Inflammatory macrophage treated with lipopolysaccharide for 1 hour (primary cell): ENCODE measurements around the gene KRCC1.
"Not testable (repeated sequence)": the region's sequence is repeated elsewhere in the genome, so short reads cannot be mapped to it uniquely, and the experiment has no call there.

Experiments used
- DNase-seq, 2 donors: peaks; one replicate each; pipeline ENCODE4 v3.0.0-alpha.2; 2020 to 2022

The KRCC1 gene

DNA sequence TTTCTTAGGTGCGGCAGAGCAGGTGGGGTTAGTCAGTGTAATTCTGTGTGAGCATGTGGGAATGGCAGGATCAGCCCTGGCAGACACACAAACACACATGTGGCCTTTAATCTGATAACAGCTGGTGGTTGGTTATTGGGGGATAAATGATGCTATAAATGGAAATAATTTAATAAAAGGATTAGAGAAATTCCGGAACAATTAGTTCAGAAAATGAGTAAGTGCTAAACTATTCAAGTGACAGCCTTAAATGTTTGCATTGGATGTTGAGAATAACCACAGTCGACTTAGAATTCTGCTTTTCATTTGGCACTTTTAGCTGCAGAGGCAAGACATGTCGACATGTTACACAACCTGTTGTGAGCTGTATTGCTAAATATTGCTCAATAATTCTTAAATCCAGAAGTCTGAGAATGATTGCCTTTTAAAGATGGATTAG is 19.3 kb upstream of the KRCC1 start:
- DNase-seq: peak; percentile 43 to 48

DNA sequence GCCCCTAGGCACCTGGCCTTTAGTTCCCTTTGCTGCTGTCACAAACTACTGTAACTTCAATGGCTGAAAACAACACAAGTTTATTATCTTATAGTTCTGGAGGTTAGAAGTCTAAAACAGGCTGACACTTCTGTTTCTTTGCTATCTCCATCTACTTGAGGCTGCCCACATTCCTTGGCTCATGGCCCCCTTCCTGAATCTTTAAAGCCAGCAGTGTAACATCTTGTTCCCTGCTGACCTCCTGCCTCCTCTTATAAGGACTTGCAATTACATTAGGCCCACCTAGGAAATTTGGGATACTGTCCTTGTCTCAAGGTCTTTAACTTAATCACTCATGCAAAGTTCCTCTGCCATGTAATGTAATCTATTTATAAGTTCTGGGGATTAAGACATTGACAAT is 18.6 kb upstream of the KRCC1 start:
- no peak for DNase-seq

DNA sequence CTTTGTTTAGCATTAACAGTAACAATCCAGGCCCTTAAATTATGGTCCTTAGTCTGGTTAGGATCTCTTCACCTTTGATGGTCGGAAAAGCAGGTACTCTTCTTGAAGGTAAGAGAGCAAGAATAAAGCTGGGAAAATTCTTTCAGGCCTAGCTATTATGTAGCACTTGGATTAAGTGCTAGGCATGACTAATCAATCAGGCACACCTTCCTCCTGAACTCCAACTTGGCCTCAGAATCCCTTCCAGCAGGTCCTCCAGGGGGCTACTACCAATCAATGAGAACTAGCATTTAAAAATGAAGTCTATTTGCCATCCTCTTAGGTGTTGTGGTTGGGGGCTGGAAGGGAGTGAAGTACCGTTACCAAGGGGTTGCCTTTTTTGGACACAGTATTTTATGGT is 15.8 kb upstream of the KRCC1 start:
- no peak for DNase-seq

DNA sequence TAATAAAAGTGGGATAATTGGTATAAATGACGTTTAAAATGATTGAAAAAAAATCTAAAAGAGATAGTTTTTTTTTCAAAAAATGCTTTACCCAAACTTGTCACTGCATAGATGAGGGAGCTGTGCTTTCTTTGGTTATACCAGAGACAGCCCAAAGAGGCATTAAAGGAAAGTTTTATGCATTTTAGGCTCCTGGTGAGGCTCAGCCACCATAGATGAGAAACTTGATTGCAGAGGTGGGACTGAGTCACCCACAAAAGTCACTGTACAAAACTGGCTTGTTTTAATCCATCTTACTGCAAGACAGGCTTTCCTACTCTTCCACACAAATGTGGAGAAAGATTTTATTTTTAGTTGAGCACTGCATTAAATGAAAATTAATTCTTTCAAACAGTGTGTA is 14.5 kb upstream of the KRCC1 start:
- DNase-seq: no peak

DNA sequence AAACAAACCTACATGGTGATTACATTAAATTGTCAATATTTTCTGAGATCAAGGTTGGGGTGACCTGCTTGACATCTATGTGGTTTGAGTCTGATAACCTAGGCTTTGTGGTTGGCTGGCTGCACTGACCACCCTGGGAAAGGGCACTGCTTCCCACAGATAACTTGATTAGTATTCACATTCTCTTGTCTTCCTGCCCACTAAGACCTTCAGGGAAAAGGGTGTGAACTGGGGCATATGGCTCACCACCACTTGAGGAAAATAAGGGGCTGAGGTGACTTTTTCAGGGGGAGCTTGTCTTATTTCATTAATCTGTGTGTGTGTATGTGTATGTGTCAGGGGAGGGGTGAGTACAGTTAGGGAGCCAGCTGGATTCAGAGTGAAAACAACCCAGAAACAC is 13.5 kb upstream of the KRCC1 start:
- DNase-seq: no peak

DNA sequence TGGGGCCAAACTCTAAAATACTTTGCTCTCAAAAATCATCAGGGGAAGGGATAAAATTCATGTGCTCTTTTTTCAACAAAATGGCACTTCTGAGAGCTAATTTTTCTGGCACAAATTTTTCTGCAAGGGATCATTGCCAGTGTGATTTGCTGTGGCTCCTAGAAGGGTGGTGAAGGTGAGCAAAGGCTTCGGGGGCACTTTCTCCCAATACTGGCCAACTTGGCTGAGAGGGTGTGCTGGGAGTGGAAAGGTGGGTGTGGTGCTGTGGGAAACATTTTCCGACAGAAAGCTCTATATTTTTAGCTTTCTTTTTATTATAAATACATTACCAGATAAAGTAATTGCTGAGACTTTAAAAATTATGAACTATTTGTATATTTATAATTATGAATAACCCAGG is 12.5 kb upstream of the KRCC1 start:
- no peak for DNase-seq

DNA sequence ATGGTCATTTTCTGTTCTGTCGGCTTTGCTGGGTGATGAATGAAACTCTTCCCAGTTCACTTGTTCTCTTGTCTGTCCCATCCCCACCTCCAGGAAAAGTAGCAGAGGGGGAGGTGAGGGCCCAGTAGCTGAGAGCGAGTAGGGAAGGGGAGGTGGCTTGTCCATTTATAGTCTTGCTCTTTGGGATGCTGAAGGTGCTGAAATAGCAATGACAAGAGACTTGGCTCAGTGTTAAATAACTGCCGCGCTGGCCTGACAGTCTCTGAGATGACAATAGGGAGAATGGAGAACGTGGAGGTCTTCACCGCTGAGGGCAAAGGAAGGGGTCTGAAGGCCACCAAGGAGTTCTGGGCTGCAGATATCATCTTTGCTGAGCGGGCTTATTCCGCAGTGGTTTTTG is 12.0 kb upstream of the KRCC1 start, which contains the start of gene SMYD1:
TSS of gene SMYD1 (plus strand) at position 228 of the 400 bp plus-strand sequence. CDS start at position 268, 40 bp downstream.
- no peak for DNase-seq

DNA sequence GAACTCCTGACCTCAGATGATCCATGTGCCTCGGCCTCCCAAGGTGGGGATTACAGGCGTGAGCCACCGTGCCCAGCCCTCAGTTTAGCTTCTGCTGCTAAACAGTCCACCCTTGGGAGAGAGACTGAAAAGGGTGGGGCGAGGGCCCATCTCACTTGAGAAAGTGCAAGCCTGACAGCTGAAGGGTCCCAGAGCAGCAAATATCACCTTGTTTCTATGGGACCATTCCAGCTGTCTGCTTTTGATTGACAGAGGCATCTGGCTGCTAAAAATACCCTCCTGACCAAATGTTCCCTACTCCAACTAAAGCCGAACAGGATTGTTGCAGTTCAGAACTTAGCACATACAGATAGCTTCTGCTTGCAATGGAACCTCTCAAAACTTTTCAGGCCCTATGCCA is 11.6 kb upstream of the KRCC1 start:
- no peak for DNase-seq

DNA sequence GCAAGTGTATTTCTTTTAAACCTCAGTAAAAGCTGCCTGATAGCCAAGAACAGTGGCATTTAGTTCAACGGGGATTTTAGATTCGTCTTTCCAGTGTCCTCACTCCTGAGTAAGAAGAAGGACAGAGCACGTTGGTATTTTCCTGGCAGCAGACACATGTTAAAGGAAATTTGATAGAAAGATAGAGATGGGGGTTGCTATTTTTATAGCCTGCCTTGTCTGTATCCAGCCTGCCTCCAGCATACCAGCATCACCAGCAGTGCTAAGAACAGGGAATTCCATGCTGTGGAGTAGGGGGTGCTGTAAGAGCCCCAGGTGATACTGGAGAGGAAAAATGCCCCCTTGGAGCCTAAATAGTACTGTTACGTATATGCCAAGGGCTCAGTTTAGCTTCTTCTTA is 11.0 kb upstream of the KRCC1 start:
- DNase-seq: no peak

DNA sequence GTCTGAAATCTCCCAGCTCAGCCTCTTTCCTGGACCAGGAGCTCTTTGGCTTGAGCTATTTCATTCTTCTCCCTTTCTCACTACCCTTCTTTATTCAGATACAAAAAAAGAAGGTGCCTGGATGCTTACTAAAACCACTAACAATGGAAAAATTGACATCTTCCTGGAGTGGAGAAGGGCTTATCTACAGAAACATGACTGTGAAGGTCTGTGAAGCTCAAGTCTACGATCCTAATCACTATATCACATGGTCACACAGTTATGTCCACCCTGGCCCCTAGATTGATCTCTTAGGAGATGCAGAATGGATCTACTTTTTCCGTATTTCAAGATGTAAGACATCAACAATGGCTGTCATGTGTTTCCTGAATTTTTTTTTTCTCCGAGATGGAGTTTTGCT is 5.7 kb upstream of the KRCC1 start:
- DNase-seq: no peak

DNA sequence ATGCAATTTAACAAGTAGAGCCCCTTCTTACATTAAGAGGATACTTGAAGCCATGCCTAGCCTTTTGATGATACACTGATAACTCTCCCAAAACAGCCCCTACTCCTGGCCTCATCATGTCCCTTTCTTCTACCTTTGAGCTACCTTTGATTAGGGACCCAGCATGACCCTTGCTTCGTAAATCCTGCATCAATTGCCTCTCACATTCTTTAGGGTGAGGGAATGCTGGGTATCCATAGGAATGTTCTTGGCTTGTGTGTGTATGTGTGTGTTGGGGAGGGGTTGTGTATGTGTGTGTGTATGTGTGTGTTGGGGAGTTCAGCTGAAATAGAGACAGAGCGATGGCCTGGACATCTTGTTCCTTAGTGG is 5.3 kb upstream of the KRCC1 start:
- no peak for DNase-seq

DNA sequence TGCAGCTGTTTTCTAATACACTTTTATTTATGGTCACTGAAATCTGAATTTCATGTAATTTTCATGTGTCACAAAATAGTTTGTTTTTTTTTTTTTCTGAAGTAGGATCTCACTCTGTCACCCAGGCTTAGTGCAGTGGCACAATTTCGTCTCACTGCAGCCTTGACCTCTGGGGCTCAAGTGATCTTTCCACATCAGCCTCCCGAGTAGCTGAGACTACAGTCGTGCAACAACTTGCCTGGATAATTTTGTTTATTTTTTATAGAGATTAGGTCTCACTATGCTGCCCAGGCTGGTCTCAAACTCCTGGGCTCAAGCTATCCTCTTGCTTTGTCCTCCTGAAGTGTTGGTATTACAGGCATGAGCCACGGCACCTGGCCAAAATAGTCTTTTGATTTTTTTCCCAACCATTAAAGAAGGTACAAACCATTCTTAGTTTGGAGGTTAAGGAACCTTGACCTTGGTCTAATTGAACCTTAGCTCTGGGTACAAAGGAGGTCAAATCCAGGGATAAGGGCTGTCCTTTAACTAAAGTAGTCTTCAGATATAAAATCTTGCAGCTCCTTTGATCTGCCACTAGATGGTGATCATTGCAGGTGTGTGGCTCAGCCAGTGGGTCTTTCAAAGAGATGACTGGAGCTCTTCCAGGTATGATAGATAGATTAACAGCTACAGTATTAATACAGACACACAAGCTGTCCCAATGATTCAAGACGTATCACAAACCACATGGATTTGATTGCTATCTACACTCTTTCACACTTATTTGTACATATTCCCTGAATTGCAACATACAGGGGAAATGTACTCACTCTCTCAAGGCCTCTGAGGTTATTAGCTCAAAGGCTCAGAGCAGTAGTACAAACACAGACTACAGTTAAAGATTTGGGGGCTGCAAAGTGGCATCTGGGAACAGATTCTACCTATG is 4.7 kb upstream of the KRCC1 start:
- DNase-seq: peak in 1 of 2 donors; percentile 50

DNA sequence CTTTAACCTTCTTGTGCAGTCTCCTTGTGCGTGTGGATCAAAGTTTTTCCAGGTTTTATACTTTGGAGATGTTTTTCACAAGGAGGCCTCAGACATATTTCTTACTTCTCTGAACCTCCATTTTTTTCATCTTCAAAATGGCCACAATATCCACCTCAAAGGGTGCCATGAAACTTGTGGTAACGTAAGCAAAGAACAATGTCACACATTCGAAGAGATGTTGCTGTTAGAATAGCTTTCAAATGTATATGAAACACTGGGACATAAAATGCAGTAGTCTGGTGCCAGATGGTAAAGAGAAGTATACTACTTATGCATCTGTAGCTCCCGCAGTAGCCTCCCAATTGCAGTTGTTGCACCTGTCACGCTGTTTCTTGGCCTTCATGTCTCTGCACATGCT is 2.6 kb upstream of the KRCC1 start:
- DNase-seq: no peak

DNA sequence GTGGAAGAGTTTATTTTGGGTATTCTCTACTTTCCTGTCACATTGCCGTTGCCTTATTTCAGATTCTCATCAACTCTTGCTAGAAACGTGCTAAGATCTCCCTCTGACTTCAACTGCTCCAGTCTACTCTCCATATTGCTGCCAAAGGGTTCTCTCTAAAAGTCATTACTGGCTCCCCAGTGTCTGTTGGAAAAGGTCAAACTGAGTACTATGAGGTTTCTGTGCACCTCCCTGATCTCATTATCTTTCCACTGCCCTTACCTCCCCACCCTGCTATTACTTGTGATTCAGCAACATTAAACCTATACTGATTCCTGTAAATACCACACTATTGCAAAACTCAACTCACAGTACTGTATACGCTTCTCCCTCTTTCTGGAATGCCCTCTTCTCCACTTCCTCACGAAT is 1.9 kb upstream of the KRCC1 start:
- no peak for DNase-seq

DNA sequence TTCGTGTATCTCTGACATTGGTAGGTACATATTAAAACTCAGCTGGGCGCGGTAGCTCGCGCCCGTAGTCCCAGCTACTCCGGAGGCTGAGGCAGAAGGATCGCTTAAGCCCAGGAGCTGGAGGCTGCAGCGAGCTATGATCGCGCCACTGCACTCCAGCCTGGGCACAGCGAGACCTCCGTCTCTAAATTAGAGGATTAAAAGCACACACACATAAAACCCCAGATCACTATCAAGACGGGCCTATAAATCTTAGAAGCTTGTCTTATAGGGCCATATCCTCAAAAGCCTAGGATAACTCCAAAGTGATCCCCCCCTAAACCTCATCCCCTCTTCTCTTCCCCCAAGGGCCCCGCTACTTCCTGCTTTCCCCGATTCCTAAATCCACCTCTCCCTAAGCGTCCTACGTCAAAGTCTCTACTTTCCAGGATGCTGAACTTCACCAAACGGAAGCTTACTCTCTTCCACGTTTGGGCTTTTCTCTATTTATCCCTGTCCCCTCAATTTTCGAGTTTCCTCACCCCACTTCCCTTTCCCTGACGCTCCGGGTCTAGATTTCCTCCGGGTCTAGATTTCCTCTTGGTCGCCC is 707 bp downstream of the KRCC1 start:
- peak in 1 of 2 donors; percentile 47 for DNase-seq

DNA sequence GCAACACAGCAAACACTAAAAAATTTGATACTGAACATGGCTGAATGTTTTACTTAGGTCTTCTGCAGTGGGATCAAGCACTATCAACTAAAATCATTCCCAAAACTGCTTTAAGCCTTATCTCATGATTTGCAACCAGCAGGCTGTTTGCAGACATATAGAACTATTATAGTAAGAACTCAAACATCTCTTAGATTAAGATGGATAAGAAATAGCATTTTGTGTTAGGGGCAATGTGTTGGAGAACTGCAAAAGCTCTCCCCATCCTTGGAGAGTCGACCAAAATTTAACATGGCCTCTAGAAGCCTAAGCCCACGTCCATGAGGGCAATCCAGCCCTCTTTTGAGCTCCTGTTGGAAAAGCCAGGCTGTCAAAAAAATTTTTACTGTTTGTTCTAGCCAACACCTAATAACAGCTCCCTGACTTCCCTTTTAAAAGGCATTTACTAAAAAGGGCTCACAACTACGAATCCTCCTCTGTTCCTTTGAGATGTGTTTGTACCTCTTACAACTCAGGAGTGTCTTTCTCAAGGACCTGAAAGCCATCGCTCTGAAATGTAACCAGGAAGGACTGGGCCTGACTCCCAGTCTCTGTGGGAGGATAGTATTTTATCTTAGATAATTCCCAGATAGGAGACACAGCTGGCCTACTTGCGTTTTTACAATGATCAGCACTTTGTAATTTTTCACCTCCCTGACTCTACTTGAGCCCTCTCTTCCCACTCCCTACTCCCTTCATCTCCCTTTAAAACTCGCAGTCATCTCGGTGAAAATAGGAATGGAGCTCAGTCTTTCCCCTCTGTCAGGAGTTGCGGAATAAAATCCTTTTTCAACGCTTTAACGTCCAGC is 1.4 kb downstream of the KRCC1 start:
- DNase-seq: peak; percentile 56 to 60

DNA sequence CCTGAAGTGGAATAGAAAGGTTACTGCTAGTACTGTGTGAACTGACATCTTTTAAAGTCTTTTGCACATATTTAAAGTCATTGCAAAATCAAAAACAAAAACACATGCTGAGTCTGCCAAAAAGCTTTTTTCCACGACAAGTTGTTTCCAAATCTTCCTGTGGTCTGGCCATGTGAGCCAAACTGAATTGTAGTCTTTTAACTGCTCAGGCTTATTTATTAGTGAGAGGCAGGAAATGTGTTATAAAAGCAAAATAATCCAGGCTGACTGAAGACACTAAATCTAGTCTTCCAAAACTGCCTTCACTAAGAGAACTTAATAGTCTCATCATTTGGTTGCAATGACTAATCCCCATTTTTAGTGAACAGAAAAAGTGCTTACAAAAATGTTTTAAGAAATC is 2.3 kb downstream of the KRCC1 start:
- peak; percentile 21 to 23 for DNase-seq

DNA sequence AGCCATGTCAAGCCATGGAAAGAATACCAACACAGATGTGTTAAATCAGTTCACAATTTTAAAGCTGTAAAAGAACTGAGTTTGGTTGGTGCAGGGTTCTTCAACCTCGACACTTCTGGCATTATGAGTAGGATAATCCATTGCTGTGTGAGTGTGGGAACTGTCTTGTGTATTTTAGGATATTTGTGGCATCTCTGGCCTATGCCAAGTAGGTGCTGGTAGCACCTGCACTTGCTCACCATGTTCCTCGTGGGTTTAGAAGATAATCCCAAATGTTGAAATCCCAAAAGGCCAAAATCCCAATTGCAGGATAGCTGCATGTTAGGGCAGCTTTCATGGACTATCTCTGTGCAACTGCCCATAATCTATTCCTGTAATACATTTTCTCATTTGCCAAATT is 3.8 kb downstream of the KRCC1 start:
- DNase-seq: no peak

DNA sequence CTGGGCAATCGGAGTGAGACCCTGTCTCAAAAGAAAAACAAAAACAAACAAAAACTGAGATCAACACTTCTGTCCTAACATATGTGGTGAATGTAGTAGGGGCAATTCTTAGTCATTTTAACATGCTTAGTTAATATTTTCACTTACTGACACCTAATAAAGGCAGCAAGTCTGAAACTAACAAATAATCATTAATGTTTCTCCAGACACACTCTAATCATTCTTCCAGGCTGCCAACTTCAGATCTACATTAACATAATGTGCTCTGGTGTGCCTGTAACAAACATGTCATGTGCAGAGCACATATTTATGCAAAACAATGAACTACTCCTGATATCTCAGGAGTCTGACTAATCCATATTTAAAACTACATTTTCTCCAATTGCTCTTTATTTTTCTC is 6.0 kb downstream of the KRCC1 start:
- DNase-seq: no peak

DNA sequence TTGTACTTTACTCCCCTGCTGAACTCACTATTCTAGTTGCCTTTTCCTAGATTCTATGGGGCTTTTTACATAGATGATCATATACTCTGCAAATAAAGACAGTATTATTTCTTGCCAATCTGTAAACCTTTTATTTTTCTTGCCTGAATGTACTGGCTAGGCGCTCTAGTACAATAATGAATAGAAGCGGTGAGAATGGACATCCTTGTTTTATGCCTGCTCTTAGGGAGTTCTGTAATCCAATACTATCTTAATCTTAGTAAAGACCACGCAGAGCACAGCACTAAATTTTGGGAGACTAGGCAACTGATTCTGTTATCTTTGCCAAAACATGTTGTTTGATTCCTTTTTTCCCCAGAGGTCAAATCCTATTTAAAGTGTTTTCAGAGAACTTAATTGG is 7.0 kb downstream of the KRCC1 start:
- DNase-seq: no peak

DNA sequence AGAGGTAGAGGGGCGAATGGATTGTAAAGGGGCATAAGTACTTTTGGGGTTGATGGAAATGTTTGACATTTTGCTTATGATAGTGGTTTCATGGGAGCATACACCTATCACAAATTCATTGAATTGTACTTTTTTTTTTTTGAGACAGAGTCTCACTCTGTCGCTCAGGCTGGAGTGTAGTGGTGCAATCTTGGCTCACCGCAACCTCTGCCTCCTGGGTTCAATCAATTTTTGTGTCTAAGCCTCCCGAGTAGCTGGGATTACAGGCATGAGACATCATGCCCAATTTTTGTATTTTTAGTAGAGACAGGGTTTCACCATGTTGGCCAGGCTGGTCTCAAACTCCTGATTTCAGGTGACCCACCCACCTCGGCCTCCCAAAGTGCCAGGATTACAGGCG is 10.0 kb downstream of the KRCC1 start:
- not testable (repeated sequence) for DNase-seq

DNA sequence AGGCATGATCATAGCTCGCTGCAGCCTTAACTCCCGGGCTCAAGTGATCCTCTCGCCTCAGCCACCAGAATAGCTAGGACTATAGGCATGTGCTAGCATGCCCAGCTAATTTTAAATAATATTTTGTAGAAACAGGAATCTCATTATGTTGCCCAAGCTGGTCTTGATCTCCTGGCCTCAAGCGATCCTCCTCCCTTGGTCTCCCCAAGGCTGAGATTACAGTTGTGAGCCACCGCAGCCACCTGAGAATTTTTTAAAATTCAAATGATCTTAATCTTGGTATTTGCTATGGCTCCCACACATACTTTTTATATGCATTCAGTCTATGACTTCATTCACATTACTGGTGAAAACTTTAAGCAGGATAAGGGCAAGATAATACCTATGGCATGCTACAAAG is 13.1 kb downstream of the KRCC1 start:
- DNase-seq: no peak

DNA sequence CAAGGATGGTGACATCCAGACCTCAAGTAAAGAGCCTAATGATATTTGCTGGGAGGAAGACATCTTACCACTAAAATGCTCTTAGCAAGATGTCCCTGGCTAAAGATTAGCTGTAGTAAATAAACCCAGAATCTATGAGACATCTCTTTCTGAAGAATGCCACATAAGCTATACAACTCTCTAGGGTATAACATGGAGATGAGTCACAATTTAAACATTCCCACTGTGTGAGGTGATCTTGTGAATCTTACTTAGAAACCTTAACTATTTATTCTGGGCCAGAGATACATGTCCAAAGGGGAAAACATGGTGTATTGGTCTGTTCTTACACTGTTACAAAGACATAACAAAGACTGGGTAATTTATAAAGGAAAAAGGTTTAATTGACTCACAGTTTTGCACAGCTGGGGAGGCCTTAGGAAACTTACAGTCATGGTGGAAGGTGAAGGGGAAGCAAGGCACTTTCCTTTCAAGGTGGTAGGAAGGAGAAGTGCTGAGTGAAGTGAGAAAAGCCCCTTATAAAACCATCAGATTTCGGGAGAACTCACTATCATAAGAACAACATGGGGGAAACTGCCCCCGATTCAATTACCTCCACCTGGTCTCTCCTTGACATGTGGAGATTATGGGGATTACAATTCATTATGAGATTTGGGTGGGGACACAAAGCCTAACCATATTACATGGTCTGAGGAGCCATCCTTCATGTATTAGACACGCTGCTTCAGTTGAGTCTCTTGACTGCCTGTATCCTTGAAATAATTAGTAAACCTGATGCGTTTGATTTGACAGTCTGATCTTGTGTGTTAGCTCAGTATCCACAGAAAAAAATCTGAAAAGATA is 17.1 kb downstream of the KRCC1 start:
- no peak for DNase-seq
